Epithelial cell of esophagus (primary cell): Measurements from ENCODE around the gene TMEM92.
A peak's percentile ranks its signal among the peaks of the same experiment; 100 is the strongest.
"Not testable (repeated sequence)": the region's sequence is repeated elsewhere in the genome, so short reads cannot be mapped to it uniquely, and the experiment has no call there.

Experiments used
- DNase-seq: peaks from one replicate; pipeline ENCODE4 v3.0.0; 2010; ENCODE audit warnings: low read depth
- H3K4me3 ChIP-seq: 2 replicates; pipeline ENCODE4 v1.5.1; 2011; ENCODE audit warnings: mild to moderate bottlenecking, low read length, control low read depth
- CTCF ChIP-seq: IDR thresholded peaks from 2 replicates; pipeline ENCODE4 v1.5.1; 2011; ENCODE audit warnings: low read depth, mild to moderate bottlenecking, low read length, control low read depth, inconsistent platforms; ENCODE audit not compliant: insufficient read depth; ENCODE audit errors: missing control alignments

TMEM92 gene

GRCh38 chr17:50281739-50282401 lies 7.6 kb downstream of the TMEM92 start:
- no peak for DNase-seq

GRCh38 chr17:50283246-50283645 lies 9.0 kb downstream of the TMEM92 start:
- TF ChIP-seq CTCF, result no peak
- no peak overlapping the region for H3K4me3 ChIP-seq
- no peak for DNase-seq

More at GRCh38 chr17:50281739-50282401, 7.6 kb downstream of the TMEM92 start:
- H3K4me3 ChIP-seq, result no peak overlapping the region
- no peak for TF ChIP-seq CTCF

GRCh38 chr17:50283714-50284113 lies 9.4 kb downstream of the TMEM92 start:
- no peak for TF ChIP-seq CTCF
- no peak overlapping the region for H3K4me3 ChIP-seq
- DNase-seq, result no peak

GRCh38 chr17:50285941-50286340 lies 11.7 kb downstream of the TMEM92 start:
- no peak for DNase-seq
- no peak overlapping the region for H3K4me3 ChIP-seq

GRCh38 chr17:50287302-50287701 lies 13.0 kb downstream of the TMEM92 start:
- not testable (repeated sequence) for H3K4me3 ChIP-seq
- peak; percentile 53 for DNase-seq

More at GRCh38 chr17:50285941-50286340, 11.7 kb downstream of the TMEM92 start:
- TF ChIP-seq CTCF, result no peak

GRCh38 chr17:50288306-50288705 lies 14.0 kb downstream of the TMEM92 start:
- DNase-seq, result no peak
- TF ChIP-seq CTCF, result no peak
- H3K4me3 ChIP-seq, result no peak overlapping the region

- DNase-seq, result peak; percentile 30
- TF ChIP-seq CTCF, result no peak
- no peak overlapping the region for H3K4me3 ChIP-seq
These were observed 15.0 kb downstream of the TMEM92 start for GRCh38 chr17:50289278-50289677.
